Measurements from ENCODE around the gene PDIK1L. TPM values are rescaled to one million over a fixed set of nuclear protein-coding genes. Genes with fewer than 3 reads are reported as not detected.

The PDIK1L gene
- polyA plus RNA-seq, 1 donor from 2014 or later: 44.9 TPM

- TF ChIP-seq TAF1 (IDR thresholded peaks at IDR 0.05; ENCODE audit: low read depth) (no peak), EP300 (conservative IDR thresholded peaks at IDR 0.05; ENCODE audit: poor library complexity, severe bottlenecking) (no peak), POLR2AphosphoS5 (IDR thresholded peaks at IDR 0.05) (no peak)
Observed at GRCh38 chr1:26125946-26126320, 14.3 kb downstream of the PDIK1L start (continued).

GRCh38 chr1:26126321-26127084, 14.9 kb downstream of the PDIK1L start:
- H3K36me3 ChIP-seq (ENCODE audit: insufficient read depth, low read length): peaks cover 6% of the 10 kb centered on the region
- H4K20me1 ChIP-seq (ENCODE audit: insufficient read depth): no peaks in the 10 kb centered on the region
- no peaks in the 10 kb centered on the region for H3K9me2 ChIP-seq (ENCODE audit: insufficient read depth, low read length)
- H3K4me3 ChIP-seq (ENCODE audit: low read length): no peak overlapping the region
- no peaks in the 10 kb centered on the region for H3F3A ChIP-seq (ENCODE audit: insufficient read depth, low read length, poor library complexity, severe bottlenecking)
- TF ChIP-seq, protein P1, sequence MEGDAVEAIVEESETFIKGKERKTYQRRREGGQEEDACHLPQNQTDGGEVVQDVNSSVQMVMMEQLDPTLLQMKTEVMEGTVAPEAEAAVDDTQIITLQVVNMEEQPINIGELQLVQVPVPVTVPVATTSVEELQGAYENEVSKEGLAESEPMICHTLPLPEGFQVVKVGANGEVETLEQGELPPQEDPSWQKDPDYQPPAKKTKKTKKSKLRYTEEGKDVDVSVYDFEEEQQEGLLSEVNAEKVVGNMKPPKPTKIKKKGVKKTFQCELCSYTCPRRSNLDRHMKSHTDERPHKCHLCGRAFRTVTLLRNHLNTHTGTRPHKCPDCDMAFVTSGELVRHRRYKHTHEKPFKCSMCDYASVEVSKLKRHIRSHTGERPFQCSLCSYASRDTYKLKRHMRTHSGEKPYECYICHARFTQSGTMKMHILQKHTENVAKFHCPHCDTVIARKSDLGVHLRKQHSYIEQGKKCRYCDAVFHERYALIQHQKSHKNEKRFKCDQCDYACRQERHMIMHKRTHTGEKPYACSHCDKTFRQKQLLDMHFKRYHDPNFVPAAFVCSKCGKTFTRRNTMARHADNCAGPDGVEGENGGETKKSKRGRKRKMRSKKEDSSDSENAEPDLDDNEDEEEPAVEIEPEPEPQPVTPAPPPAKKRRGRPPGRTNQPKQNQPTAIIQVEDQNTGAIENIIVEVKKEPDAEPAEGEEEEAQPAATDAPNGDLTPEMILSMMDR (IDR thresholded peaks at IDR 0.05; ENCODE audit: poor library complexity, severe bottlenecking): no peak
- TF ChIP-seq REST (IDR thresholded peaks at IDR 0.05; ENCODE audit: borderline replicate concordance) (no peak), SMC3 (conservative IDR thresholded peaks at IDR 0.05; ENCODE audit: poor library complexity) (no peak), TAF1 (IDR thresholded peaks at IDR 0.05; ENCODE audit: low read depth) (no peak), MXI1 (conservative IDR thresholded peaks at IDR 0.05; ENCODE audit: poor library complexity, severe bottlenecking) (no peak), EZH2 (IDR thresholded peaks at IDR 0.05; ENCODE audit: borderline replicate concordance, insufficient read depth, low read length, poor library complexity, severe bottlenecking) (no peak), EP300 (conservative IDR thresholded peaks at IDR 0.05; ENCODE audit: poor library complexity, severe bottlenecking) (no peak), POLR2AphosphoS5 (IDR thresholded peaks at IDR 0.05) (no peak), RAD21 (conservative IDR thresholded peaks at IDR 0.05) (no peak)
- no peak overlapping the region for H3K27ac ChIP-seq (ENCODE audit: low read length)
- H3K79me2 ChIP-seq (replicated peaks; ENCODE audit: insufficient read depth, low read length): no peaks in the 10 kb centered on the region
- no peak overlapping the region for H2AFZ ChIP-seq (ENCODE audit: low read depth, low read length)
- H3K27me3 ChIP-seq (ENCODE audit: insufficient read depth, low read depth, low read length): no peaks in the 10 kb centered on the region
- no peaks in the 10 kb centered on the region for H3K9me3 ChIP-seq (ENCODE audit: low read length)
- H3K4me2 ChIP-seq (ENCODE audit: low read length): no peak overlapping the region
- H3K9ac ChIP-seq (ENCODE audit: low read length): no peak overlapping the region
